Stomach (tissue), 9 donors: ENCODE data around the gene NAP1L4. TPM values are rescaled to one million over a fixed set of nuclear protein-coding genes. Genes with fewer than 3 reads are reported as not detected.

ENCODE experiments used
- DNase-seq, 2 donors: peaks; one replicate each; pipeline versions ENCODE4 v3.0.0 to v3.0.0-alpha.2; 2013 to 2019
- H3K27ac ChIP-seq, 5 donors: fragments of 200-600 bp in 4 of 5; sonication (generic) in 4 of 5; one replicate each; pipeline ENCODE4 v1.5.1; 2013 to 2019; ENCODE audit warnings: mild to moderate bottlenecking in 1 of 5, moderate library complexity in 1 of 5
- H3K27me3 ChIP-seq, 3 donors: fragments of 200-600 bp; sonication (generic); one replicate each; pipeline ENCODE4 v1.5.1; 2017 to 2019; ENCODE audit warnings: mixed run types in 1 of 3
- H3K36me3 ChIP-seq, 4 donors: fragments of 200-600 bp; sonication (generic); 1 replicate in 3 of 4; 2 replicates in 1 of 4; pipeline ENCODE4 v1.5.1; 2016 to 2019
- H3K4me1 ChIP-seq, 4 donors: fragments of 200-600 bp; sonication (generic); one replicate each; pipeline ENCODE4 v1.5.1; 2016 to 2019
- H3K4me3 ChIP-seq, 4 donors: fragments of 200-600 bp; sonication (generic) in 3 of 4; one replicate each; pipeline ENCODE4 v1.5.1; 2016 to 2019; ENCODE audit warnings: mild to moderate bottlenecking in 1 of 4
- H3K9me3 ChIP-seq, 4 donors: fragments of 200-600 bp; sonication (generic); one replicate each; pipeline ENCODE4 v1.5.1; 2016 to 2019
- EP300 ChIP-seq: sonication (generic); formaldehyde crosslinking; IDR thresholded peaks from one replicate; pipeline ENCODE4 v1.6.1; 2017; ENCODE audit warnings: antibody characterized with exemption
- POLR2A ChIP-seq, 4 donors: fragments of 450-650 bp; IDR thresholded peaks; one replicate each; pipeline ENCODE4 v1.6.1; 2016; ENCODE audit warnings: antibody characterized with exemption in 4 of 4, control low read depth in 2 of 4, mild to moderate bottlenecking in 1 of 4, moderate library complexity in 1 of 4
- POLR2AphosphoS5 ChIP-seq, 3 donors: sonication (generic); formaldehyde crosslinking; IDR thresholded peaks; one replicate each; pipeline ENCODE4 v1.6.1; 2016; ENCODE audit warnings: antibody characterized with exemption in 3 of 3
- WGBS, 5 donors: extraction: QIAGEN DNeasy Blood & Tissue Kit in 3 of 5; methylation state at CpG; one replicate each; pipeline versions ENCODE4 v1.1.5 to v1.1.7; 2013 to 2018; 5-methylcytosine and 5-hydroxymethylcytosine counted together
- intact Hi-C: fragments of 100-400 bp; cut with DNase I; formaldehyde crosslinking; loops from one replicate; pipeline ENCODE4 v1.15.1; 2023; ENCODE audit warnings: low total_unique reads
- polyA plus RNA-seq, 3 donors: library from polyadenylated mRNA; stranded (reverse); fragments of 200-250 nt; gene quantifications; one replicate each; pipeline ENCODE4 v1.2.3, GENCODE V29; 2013
- total RNA-seq, 5 donors: library from RNA; depleted of rRNA; stranded (reverse); fragments of >200 nt; gene quantifications; one replicate each; pipeline versions ENCODE4 v1.1.0 to v1.2.3, GENCODE V29; 2014 to 2016
- TF ChIP-seq, protein P1 (sequence below), 7 experiments: fragments of 450-650 bp in 4 of 7; fragments of 200-600 bp in 3 of 7; sonication (generic) in 3 of 7; IDR thresholded peaks; one replicate each; pipeline ENCODE4 v1.5.1; 2016 to 2019; ENCODE audit warnings: antibody characterized with exemption in 7 of 7, control low read depth in 2 of 7, mild to moderate bottlenecking in 1 of 7
- donor health status: healthy with polysubstance abuse.
- donor health status: Bipolar disorder and iron deficiency.
- donor health status: healthy.

Gene NAP1L4
- total and polyA plus RNA-seq, 8 donors = 61.3 to 438 (median 121) TPM

GRCh38 chr11:3010521-3011275 is 18.6 kb upstream of the NAP1L4 start:
- Histone ChIP-seq H3K27me3 (no peaks in the 10 kb centered on the region), H3K9me3 (no peaks in the 10 kb centered on the region), H3K27ac (no peak overlapping the region), H3K36me3 (peaks cover 62 to 99% (median 98%) of the 10 kb centered on the region in 4 donors), H3K4me1 (peaks cover 0 to 13% (median 0%) of the 10 kb centered on the region in 4 donors), H3K4me3 (no peak overlapping the region)
- 86 to 93% (median 91%) methylated on average over 12 to 13 of the region's 13 CpGs for WGBS, 5 donors
- DNase-seq = no peak
- TF ChIP-seq EP300 (no peak), POLR2A (IDR thresholded peaks at IDR 0.05) (no peak), POLR2AphosphoS5 (IDR thresholded peaks at IDR 0.05) (no peak)
- TF ChIP-seq, protein P1, sequence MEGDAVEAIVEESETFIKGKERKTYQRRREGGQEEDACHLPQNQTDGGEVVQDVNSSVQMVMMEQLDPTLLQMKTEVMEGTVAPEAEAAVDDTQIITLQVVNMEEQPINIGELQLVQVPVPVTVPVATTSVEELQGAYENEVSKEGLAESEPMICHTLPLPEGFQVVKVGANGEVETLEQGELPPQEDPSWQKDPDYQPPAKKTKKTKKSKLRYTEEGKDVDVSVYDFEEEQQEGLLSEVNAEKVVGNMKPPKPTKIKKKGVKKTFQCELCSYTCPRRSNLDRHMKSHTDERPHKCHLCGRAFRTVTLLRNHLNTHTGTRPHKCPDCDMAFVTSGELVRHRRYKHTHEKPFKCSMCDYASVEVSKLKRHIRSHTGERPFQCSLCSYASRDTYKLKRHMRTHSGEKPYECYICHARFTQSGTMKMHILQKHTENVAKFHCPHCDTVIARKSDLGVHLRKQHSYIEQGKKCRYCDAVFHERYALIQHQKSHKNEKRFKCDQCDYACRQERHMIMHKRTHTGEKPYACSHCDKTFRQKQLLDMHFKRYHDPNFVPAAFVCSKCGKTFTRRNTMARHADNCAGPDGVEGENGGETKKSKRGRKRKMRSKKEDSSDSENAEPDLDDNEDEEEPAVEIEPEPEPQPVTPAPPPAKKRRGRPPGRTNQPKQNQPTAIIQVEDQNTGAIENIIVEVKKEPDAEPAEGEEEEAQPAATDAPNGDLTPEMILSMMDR (IDR thresholded peaks at IDR 0.05) = no peak
- intact Hi-C loops = no loop called here

- H3K9me3 ChIP-seq = no peaks in the 10 kb centered on the region
- H3K27me3 ChIP-seq = no peaks in the 10 kb centered on the region
- intact Hi-C loops = no loop called here
- no peak overlapping the region for H3K27ac ChIP-seq
- no peak for DNase-seq
- H3K36me3 ChIP-seq = peaks cover 55 to 98% (median 95%) of the 10 kb centered on the region in 4 donors
- TF ChIP-seq POLR2AphosphoS5 (IDR thresholded peaks at IDR 0.05) (no peak), POLR2A (IDR thresholded peaks at IDR 0.05) (no peak), EP300 (no peak)
- TF ChIP-seq, protein P1 (IDR thresholded peaks at IDR 0.05) = no peak
- WGBS, 5 donors = 81 to 88% (median 84%) methylated on average over 5 to 13 of the region's 13 CpGs
- no peak overlapping the region for H3K4me3 ChIP-seq
- peaks cover 0 to 16% (median 0%) of the 10 kb centered on the region in 4 donors for H3K4me1 ChIP-seq
These were observed 17.9 kb upstream of the NAP1L4 start for GRCh38 chr11:3010004-3010403.

GRCh38 chr11:3009481-3009880 is 17.4 kb upstream of the NAP1L4 start:
- no peak for DNase-seq
- no peak for TF ChIP-seq EP300
- no peak for TF ChIP-seq POLR2A (IDR thresholded peaks at IDR 0.05)
- TF ChIP-seq POLR2AphosphoS5 (IDR thresholded peaks at IDR 0.05) = no peak
- TF ChIP-seq, protein P1 (IDR thresholded peaks at IDR 0.05) = no peak
- intact Hi-C loops = no loop called here

DNA sequence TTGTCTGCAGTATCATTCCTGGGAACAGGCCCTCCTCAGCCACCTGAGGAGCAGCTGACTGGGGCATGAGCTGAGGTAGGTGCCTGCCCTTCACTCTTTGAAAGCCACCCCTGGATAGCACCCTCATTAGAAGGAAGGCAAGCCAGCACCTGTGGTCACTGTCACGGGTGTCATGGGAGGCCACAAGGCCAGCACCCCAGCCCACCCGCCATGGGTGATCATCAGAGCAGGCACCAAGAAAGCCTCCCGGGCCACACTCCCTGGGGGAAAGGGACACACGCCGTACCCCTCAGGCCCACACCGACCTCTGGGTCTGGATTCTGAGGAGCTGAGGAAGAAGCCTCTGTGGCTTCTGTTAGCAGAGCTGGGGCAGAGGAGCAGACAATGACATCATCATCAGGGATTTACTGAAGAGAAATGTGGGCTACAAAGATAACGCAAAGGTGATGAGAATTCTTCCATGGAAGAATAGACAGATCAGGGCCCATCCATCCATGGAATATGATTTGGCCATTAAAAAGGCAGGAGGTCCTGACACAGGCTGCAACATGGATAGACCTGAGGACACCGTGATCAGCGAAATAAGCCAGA is 16.7 kb upstream of the NAP1L4 start:
- 94 to 97% (median 95%) methylated on average over 7 to 9 of the region's 9 CpGs for WGBS, 5 donors

More at GRCh38 chr11:3009481-3009880, 17.4 kb upstream of the NAP1L4 start:
- 67 to 77% (median 74%) methylated on average over 5 of the region's 5 CpGs for WGBS, 5 donors
- no peak overlapping the region for H3K4me3 ChIP-seq
- H3K4me1 ChIP-seq = peaks cover 0 to 16% (median 2%) of the 10 kb centered on the region in 4 donors
- no peaks in the 10 kb centered on the region for H3K9me3 ChIP-seq
- H3K27me3 ChIP-seq = no peaks in the 10 kb centered on the region
- peaks cover 51 to 97% (median 94%) of the 10 kb centered on the region in 4 donors for H3K36me3 ChIP-seq
- H3K27ac ChIP-seq = peak overlapping the region in 1 of 5 donors; percentile 24

More for the DNA sequence above, 16.7 kb upstream of the NAP1L4 start:
- no peak overlapping the region for H3K27ac ChIP-seq
- H3K4me3 ChIP-seq = no peak overlapping the region
- peaks cover 46 to 97% (median 94%) of the 10 kb centered on the region in 4 donors for H3K36me3 ChIP-seq
- intact Hi-C loops = no loop called here
- peaks cover 0 to 19% (median 9%) of the 10 kb centered on the region in 4 donors for H3K4me1 ChIP-seq
- TF ChIP-seq POLR2AphosphoS5 (IDR thresholded peaks at IDR 0.05) = no peak
- TF ChIP-seq POLR2A (IDR thresholded peaks at IDR 0.05) = no peak
- TF ChIP-seq, protein P1 (IDR thresholded peaks at IDR 0.05) = no peak
- TF ChIP-seq EP300 = no peak
- H3K9me3 ChIP-seq = no peaks in the 10 kb centered on the region
- no peak for DNase-seq
- no peaks in the 10 kb centered on the region for H3K27me3 ChIP-seq
